ENCODE results near the gene SPATA19. TPM values are rescaled to one million over a fixed set of nuclear protein-coding genes. Genes with fewer than 3 reads are reported as not detected.

Gene SPATA19
- total and polyA plus RNA-seq, 2 experiments from 2014 or later = not detected

DNA sequence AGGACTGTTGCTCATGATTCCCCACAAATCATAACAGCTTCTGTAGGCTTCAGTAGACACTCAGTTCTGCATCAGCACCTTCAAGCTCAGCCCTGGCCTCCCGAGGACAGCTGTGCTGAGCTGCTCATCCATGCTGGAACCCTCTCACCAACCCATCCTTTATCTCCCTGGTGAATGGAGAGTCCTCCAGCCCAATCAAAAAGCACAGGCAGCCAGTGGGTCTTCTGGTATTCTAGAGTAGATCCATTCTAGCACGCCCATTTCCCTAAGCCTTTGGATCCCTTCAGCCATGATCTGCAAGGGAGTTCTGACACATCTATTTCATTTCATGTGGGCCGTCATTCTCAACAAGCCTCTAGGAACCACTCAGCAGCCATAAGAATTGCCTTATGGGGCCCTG lies 44.6 kb upstream of the SPATA19 start:
- no peaks in the 10 kb centered on the region for H3K9me3 ChIP-seq (ENCODE audit: low read depth)
- no peaks in the 10 kb centered on the region for H3K27me3 ChIP-seq
- no peak for TF ChIP-seq CTCF (IDR thresholded peaks at IDR 0.05; ENCODE audit: low read depth, low read length)
- no peak overlapping the region for H3K27ac ChIP-seq
- no peaks in the 10 kb centered on the region for H3K4me1 ChIP-seq (ENCODE audit: low read depth)
- DNase-seq (ENCODE audit: low read depth in 1 of 2, low spot score in 1 of 2) = no peak
- no peak overlapping the region for H3K4me3 ChIP-seq
- no peaks in the 10 kb centered on the region for H3K36me3 ChIP-seq

DNA sequence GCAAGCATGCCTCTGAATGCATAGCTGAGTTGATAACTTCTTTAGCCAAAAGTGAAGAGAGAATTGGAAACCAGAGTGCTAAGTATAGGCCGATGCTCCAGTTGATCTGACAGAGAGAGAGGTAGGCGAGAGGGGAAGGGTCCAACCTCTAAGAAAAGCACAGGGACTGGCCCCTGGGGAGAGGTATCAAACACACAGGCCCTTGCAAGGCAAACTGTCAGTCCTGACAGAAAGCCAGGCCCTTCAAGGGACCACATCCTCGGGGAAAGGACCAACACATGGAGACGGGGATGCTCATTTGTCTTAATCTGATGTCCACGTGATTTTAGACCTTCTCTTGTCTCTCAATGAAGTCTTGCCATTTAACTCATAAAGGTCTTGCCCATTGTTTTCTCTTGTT lies 43.9 kb upstream of the SPATA19 start:
- Histone ChIP-seq H3K36me3 (no peaks in the 10 kb centered on the region), H3K4me3 (no peak overlapping the region), H3K27me3 (no peaks in the 10 kb centered on the region), H3K4me1 (ENCODE audit: low read depth) (no peaks in the 10 kb centered on the region), H3K9me3 (ENCODE audit: low read depth) (no peaks in the 10 kb centered on the region), H3K27ac (no peak overlapping the region)
- no peak for TF ChIP-seq CTCF (IDR thresholded peaks at IDR 0.05; ENCODE audit: low read depth, low read length)
- no peak for DNase-seq (ENCODE audit: low read depth in 1 of 2, low spot score in 1 of 2)

GRCh38 chr11:133887692-133888332 lies 42.5 kb upstream of the SPATA19 start:
- H3K27me3 ChIP-seq = no peaks in the 10 kb centered on the region
- DNase-seq (ENCODE audit: low read depth in 1 of 2, low spot score in 1 of 2) = no peak
- H3K27ac ChIP-seq = no peak overlapping the region
- no peaks in the 10 kb centered on the region for H3K9me3 ChIP-seq (ENCODE audit: low read depth)
- TF ChIP-seq CTCF (IDR thresholded peaks at IDR 0.05; ENCODE audit: low read depth, low read length) = no peak
- no peaks in the 10 kb centered on the region for H3K36me3 ChIP-seq
- no peak overlapping the region for H3K4me3 ChIP-seq
- no peaks in the 10 kb centered on the region for H3K4me1 ChIP-seq (ENCODE audit: low read depth)

DNA sequence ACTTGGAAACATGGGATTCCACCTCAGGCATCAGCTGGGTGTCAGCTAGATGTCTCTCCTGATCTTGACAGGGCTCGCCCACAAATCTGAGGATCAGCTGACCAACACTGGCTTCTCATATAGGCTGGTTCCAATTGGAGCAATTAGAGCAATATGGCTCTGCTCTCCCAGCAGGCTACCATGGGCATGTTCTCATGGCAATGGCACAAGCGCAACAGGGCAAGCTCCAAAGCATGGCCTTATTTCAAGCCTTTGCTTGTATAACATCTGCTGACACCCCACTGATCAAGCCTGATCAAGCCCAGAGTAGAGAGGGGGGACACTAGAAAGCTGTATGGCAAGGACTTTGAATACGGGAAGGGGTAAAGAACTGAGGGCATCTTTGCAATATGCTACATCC lies 40.7 kb upstream of the SPATA19 start:
- H3K9me3 ChIP-seq (ENCODE audit: low read depth) = no peaks in the 10 kb centered on the region
- no peak overlapping the region for H3K4me3 ChIP-seq
- no peak for DNase-seq (ENCODE audit: low read depth in 1 of 2, low spot score in 1 of 2)
- H3K4me1 ChIP-seq (ENCODE audit: low read depth) = no peaks in the 10 kb centered on the region
- H3K36me3 ChIP-seq = no peaks in the 10 kb centered on the region
- no peak overlapping the region for H3K27ac ChIP-seq
- no peaks in the 10 kb centered on the region for H3K27me3 ChIP-seq
- no peak for TF ChIP-seq CTCF (IDR thresholded peaks at IDR 0.05; ENCODE audit: low read depth, low read length)

GRCh38 chr11:133872160-133872559 lies 26.8 kb upstream of the SPATA19 start:
- no peak for DNase-seq (ENCODE audit: low read depth in 1 of 2, low spot score in 1 of 2)
- TF ChIP-seq CTCF (IDR thresholded peaks at IDR 0.05; ENCODE audit: low read depth, low read length) = no peak
- Histone ChIP-seq H3K36me3 (no peaks in the 10 kb centered on the region), H3K27me3 (no peaks in the 10 kb centered on the region), H3K4me3 (no peak overlapping the region), H3K9me3 (ENCODE audit: low read depth) (no peaks in the 10 kb centered on the region), H3K27ac (no peak overlapping the region), H3K4me1 (ENCODE audit: low read depth) (no peaks in the 10 kb centered on the region)

Data from cardiac muscle cell (in vitro differentiated cells and primary cell).